Activated T-cell treated with anti-CD3 and anti-CD28 coated beads, Interleukin-2, amount 50 U/mL, for 48 hours (primary cell): ENCODE data around the gene SCO2.
"Not testable (repeated sequence)": the region's sequence is repeated elsewhere in the genome, so short reads cannot be mapped to it uniquely, and the experiment has no call there.

Experiments
- DNase-seq, 2 experiments: peaks; one replicate each; pipeline ENCODE4 v3.0.0-alpha.2; 2020

Gene SCO2

DNA sequence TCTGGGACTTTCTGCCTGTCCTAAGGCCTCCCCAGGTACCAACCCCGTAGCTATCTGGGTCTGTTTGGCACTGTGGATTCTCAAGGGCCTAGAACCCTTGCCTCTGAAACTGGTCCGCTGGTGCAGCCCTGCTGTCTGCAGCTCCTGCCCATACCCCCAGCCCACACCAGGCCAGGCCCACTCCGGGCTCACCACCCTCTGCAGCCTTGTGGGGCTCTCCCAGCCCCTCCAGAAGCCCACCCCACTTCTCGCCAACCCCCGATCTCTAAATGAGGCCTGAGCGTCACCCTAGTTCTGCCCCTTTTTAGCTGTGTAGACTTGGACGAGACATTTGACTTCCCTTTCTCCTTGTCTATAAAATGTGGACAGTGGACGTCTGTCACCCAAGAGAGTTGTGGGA, 25.0 kb upstream of the SCO2 start:
- no peak for DNase-seq

DNA sequence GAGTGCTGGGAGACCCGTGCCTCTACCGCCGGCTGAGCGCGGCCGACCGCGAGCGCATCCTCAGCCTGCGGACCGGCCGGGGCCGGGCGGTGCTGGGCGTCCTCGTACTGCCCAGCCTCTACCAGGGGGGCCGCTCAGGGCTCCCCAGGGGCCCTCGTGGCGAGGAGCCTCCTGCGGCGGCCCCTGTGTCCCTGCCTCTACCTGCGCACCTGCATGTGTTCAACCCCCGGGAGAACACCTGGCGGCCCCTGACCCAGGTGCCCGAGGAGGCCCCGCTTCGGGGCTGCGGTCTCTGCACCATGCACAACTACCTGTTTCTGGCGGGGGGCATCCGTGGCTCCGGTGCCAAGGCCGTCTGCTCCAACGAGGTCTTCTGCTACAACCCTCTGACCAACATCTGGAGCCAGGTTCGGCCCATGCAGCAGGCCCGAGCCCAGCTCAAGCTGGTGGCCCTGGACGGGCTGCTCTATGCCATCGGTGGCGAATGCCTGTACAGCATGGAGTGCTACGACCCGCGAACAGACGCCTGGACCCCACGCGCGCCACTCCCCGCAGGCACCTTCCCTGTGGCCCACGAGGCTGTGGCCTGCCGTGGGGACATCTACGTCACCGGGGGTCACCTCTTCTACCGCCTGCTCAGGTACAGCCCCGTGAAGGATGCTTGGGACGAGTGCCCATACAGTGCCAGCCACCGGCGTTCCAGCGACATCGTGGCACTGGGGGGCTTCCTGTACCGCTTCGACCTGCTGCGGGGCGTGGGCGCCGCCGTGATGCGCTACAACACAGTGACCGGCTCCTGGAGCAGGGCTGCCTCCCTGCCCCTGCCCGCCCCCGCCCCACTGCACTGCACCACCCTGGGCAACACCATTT, 23.8 kb upstream of the SCO2 start:
- DNase-seq, result no peak

DNA sequence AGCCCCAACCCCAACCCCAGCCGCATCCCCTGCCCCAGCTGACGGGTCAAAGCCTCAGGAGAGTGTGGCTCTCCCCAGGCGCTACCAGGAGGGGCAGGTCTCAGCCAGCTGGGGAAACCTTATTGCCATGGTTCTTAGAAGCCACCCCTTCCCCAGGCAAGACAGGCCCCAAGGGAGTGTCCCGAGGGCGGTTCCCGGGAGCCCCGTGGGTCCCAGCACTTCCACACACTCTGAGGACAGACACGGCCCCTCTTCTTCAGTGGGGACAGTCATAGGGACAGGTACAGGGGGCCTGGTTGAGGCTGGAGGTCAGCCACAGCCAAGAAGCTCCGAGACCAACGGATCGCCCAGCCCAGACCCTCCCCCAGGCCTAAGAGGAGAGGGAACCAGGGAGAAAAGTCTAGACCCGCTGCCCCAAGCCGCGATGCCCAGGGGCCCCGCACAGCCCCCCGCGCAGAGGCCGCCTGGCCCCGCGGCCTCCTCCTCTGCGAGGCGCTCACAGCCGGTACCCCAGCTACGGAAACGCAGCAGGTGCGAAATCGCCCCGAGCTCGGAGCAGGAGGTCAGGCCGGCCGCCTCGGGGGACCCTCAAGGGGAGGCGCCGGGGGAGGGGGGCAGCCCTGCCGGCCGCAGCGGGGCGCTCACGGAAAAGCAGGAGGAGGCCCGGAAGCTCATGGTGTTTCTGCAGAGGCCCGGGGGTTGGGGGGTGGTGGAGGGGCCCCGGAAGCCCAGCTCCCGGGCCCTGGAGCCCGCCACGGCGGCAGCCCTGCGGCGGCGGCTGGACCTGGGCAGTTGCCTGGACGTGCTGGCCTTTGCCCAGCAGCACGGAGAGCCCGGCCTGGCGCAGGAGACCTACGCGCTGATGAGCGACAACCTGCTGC, 22.9 kb upstream of the SCO2 start:
- peak; percentile 73 to 75 for DNase-seq

DNA sequence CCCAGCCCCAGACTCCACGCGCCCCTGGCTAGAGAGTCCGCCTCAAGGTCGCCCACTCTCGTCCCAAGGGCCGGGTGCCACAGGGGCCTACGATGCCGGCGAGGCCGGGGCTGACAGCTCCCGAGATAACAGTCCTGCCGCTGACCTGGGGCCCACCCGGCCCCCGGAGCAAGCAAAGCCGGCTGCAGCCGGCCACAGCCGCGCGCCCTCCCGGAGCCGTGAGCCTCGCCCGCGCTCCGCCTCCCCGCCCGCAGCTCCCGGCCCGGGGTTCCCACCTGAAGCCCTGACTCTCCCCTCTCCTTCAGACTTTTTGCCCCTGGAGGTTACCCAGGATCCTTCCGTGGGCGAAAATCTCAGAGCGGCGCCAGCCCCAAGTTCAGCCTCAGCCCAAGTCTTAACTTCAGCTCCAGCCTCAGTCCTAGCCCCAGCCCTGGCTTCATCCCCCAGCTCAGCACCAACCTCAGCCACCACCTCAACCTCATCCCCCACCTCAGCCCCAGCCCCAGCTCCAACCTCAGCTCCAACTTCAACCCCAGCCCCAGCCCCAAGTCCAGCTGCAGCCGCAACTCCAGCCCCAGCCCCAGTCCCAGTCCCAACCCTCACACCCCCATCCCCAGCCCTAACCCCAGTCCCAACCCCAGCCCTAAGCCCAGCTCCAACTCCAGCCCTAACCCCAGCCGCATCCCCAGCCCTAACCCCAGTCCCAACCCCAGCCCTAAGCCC, 22.0 kb upstream of the SCO2 start:
- DNase-seq, result peak in 1 of 2 experiments; percentile 34

DNA sequence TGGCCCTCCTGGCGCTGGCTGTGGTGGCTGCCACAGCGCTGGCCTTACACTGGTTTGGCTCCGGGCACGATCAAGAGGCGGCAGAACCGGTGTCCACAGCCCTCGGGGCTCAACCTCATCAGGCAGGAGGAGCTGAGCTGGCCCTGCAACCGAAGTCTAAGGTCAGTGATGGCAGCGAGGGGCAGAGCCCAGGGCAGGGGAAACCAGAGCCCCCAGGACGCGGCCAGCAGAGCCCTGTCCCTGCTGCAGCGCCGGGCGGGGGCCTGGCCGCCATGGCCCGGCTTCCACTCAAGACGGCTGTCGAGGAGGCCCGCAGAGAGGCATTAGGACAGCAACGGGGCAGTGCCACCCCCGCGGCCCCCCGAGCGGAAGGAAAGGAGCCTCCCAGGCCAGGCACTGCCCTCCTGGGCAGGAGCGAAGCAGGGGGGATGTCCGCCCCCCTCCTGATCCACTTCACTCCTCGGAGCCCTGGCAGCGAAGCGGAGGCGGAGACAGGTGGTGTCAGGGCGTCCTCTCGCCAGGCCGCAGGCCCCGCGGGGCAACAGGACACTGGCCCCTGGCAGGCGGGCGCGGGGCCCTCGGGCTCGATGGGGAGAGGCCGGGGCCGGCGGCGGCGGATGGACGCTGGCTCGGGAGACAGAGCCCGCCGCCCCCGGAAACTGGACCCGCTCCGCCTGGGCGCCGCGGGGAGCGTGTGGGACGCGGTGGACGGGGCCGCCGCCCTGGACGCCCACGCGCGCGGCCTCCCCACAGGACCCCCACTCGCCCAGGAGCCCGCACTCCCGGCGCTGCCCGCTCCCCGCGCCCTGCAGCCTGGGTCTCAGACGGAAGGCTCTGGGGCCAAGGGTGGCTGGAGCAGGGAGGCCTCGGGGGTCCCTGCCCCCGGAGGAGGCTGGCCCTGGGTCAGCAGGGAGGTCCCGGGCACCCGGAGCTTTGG, 21.2 kb upstream of the SCO2 start:
- no peak for DNase-seq

DNA sequence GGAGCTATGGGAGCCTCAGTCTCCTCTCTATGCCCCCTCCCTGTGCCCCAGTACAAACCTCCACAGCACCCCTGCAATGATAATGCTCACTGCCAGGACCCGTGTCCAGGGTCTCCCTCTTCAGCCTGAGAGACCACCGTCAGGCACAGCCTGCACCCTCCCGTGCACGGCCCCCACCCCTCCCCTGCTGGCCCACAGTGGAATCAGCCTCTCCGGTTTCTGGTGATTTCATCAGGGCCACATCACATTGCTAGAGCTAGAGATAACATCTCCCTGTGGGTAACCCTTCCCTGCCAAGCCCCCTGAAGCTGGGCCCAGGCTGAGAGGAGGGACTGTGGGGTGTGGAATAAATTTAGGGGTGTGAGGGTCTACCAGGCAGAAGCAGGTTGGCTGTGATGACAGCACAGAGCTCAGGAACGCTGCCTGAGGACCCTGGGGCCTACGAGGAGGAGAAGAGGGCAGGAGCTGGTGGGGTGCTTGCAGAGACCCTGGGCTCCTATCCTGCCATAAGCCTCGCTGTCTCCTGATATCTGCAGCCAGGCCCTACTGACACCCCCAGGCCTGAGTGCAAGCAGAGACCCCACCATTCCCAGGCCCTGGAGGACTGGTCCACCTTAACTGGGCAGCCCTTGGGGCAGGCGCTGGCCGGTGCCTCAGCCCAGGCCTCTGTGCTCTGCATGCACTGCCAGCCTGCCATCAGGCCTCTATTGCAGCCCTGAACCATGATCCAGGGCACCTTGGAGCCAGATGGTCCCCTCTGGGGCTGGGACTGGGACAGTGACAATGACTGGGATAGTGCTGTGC, 20.3 kb upstream of the SCO2 start, which contains the start of gene KLHDC7B:
Gene KLHDC7B (plus strand): TSS at position 378 of the 804 bp plus-strand sequence. CDS start 345 bp downstream, at position 723.
- peak; percentile 56 to 62 for DNase-seq

DNA sequence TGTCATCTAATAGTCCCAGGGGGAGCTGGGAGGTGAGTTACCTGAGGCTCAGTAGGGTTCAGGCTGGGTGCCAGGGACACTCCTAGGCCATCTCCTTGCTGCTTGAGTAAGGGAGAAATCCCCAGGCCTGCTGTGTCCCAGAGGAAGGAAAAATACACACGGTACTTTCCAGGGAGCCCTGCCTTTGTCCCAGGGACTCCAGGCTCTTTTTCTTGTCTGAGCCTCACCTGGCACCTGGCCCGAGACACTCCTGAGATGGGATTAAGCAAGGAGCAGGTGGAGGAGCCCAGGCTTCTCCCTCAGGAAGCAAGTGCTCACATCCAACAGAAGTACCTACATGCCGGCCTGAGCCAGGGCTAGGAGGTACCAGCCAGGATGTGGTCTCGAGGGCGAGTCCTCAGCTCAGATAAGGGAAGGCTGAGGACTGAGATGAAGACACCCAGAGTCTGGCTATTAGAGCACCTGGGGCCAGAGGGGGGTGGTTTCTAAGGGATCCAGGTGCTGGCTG, 19.4 kb upstream of the SCO2 start:
- DNase-seq, result peak; percentile 49

DNA sequence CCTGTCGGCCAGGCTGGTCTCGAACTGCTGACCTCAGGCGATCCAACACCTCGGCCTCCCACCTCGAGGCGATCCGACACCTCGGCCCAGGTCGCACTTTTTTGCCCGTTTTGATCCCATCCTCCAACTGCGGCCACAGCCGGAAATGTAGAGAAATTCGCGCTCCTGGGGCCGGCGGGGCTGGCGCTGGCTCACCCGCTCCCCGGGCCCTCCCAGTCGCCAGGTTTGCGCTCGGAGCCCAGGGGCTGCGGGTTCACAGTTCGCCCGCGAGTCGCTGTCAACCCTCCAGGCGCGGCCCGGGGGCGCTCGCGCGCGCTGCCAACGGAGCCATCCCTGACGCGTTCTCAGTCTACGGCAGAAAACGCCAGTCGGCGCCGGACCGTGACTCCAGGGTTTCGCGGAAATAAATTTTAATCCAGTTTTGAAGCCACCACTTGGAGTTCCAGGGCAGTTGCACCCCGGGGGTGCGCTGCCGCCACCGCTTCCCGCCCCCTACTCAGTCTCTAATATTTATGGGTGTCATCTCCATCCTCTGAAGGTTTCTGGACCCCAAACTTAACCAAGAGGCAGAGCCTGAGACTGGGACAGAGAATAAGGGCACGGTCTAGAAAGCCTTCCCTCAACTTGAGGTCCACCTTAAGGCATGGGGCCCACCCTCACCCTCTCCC, 18.8 kb upstream of the SCO2 start:
- DNase-seq, result peak; percentile 91 to 92

DNA sequence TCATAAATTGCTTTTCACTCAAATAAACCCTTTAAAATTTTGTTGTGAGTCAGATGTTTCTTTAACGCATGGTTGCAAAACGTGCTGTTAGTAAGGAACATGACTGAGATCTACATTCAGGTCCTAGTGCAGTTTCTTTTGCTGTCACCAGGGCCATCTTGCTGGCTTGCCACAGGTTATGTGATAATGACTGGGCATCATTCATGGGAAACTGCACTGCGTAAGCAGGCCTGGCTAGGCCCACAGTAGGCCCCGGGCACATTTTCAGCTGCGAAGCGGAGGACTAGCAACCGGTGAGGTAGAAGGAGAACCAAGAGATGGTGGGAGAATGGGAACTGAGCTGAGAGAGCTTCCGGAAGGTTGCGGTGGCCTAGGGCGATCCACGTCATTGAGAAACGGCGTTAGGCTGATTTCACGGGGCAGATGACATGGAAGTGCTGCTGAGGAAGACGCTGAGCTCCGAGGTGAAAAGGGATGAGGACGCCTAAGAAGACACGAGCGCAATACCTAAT, 17.1 kb upstream of the SCO2 start:
- DNase-seq, result peak; percentile 51 to 65

DNA sequence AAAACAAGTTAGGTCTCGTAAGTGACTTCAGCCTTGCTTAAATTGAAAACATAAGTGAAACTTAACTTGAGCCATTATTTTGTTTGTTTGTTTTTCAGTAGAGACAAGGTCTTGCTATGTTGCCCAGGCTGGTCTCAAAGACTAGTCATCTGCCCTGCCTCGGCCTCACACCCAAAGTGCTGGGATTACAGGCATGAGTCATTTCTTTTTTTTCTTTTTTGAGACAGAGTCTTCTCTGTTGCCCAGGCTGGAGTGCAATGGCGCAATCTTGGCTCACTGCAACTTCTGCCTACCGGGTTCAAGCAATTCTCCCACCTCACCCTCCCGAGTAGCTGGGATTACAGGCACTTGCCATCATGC, 16.2 kb upstream of the SCO2 start:
- peak; percentile 57 to 63 for DNase-seq

DNA sequence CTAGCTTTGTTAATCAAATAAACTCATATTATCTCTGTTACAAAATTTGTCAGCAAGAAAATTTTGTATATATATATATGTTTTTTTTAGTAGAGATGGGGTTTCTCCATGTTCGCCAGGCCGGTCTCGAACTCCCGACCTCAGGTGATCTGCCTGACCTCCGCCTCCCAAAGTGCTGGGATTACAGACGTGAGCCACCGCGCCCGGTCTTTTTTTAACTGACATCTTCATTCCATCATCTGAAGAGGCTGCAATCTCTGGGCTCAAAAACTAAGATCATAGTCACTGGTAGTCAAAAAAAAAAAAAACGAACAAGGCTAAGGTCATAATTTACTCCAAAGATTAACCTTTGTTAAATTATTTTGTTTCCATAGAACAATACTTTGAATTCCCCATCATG, 15.0 kb upstream of the SCO2 start:
- DNase-seq, result no peak

DNA sequence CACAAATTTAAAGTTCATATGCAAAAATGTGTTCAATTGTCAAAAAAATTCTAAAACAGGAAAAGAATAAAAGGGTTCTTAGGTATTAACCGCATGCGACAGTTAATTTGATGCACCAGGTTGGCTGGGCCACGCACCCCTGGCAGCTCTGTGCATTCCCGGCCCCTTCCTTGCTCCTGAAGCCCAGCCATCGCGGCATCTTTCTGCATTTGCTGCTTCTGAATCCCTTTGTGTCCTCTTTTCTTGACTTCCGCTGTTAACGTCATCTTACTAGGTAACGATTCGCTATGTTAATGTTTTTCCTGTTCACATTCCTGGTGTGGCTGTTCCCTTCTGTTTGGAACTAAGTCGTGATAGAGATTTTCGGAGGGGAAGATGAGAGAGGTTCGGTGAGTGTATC, 12.4 kb upstream of the SCO2 start:
- no peak for DNase-seq

DNA sequence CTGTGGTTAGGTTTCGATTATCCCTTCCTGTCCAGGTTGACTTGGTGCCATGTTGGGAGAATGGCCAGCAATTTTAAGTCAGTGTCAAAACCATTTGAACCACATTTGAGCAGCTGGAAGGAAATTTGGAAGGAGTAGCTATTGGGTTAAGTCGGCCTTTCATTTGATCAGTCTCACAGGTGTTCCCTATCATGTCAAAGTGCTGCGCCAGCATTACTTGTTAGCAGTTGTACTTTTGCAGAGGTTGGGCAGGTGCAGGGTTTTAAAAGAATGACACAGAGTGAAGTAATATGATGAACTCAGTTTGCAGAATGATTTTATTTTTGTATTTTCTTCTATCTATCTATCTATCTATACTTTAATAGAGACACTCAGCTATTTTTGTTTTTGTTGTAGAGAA, 10.8 kb upstream of the SCO2 start:
- DNase-seq, result no peak

DNA sequence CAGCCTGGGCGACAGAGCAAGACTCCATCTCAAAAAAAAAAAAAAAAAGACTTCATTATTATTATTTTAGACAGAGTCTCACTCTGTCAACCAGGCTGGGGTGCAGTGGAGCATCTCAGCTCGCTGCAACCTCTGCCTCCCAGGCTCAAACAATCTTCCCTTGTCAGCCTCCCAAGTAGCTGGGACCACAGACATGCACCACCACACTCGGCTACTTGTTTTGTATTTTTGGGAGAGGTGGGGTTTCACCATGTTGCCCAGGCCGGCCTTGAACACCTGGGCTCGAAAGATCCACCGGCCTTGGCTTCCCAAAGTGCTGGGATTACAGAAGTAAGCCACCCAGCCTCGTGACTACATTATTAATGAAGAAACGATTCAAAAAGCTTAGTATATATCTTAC, 9.7 kb upstream of the SCO2 start:
- DNase-seq, result no peak

DNA sequence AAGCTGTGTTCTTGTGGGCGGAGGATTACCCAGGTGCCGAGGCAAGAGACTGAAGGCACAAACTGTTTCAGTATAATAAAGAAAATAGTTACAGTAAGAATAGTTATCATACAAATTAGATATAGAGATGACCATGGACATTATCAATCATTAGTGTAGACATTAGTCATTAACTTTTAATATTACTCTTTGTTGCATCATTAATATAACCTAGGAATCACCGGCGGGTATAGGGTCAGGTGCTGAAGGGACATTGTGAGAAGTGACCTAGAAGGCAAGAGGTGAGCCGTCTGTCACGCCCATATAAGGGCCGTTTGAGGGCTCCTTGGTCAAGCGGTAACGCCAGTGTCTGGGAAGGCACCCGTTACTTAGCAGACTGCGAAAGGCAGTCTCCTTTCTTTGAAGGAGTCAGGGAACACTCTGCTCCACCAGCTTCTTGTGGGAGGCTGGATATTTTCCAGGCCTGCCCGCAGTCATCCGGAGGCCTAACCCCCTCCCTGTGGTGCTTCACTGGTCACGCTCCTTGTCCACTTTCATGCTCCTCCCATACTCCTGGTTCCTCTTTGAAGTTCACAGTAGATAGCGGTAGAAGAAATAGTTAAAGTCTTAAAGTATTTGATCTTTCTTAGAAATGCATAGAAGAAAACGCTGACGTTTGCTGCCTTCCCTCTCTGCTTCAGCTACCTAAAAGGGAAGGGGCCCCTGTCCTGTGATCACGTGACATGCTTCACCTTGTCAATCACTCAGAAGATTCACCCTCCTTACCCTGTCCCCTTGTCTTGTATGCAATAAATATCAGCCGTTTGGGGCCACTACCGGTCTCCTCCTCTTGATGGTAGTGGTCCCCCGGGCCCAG, 8.7 kb upstream of the SCO2 start:
- not testable (repeated sequence) for DNase-seq

DNA sequence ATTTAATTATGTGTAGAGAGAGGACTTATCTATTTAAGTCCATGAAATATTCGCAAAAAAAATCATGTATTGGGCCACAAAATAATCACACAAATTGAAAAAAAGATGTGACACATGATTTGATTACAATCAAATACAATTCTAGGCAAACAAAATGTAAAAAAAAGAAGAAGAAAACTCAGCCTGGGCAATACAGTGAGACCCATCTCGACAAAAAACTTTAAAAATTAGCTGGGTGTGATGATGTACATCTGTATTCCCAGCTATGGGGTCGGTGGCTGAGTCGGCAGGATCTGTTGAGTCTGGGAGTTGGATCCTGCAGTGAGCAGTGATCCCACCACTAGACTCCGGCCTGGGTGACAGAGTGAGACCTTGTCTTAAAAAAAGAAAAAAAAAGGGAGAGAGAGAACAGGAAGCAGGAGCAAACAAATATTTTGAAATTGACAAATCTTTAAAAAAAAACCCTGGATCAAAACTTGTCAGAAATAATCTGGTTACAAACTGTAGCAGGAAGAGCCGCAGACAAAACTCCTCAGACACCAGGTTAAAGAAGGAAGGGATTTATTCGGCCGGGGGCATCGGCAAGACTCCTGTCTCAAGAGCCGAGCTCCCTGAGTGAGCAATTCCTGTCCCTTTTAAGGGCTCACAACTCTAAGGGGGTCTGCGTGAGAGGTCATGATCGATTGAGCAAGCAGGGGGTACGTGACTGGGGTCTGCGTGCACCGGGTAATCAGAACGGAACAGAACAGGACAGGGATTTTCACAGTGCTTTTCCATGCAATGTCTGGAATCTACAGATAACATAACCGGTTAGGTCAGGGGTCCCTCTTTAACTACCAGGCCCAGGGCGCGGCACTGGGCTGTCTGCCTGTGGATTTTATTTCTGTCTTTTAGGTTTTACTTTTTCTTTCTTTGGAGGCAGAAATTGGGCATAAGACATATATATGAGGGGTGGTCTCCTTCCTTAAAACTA, 7.7 kb upstream of the SCO2 start:
- DNase-seq, result no peak

DNA sequence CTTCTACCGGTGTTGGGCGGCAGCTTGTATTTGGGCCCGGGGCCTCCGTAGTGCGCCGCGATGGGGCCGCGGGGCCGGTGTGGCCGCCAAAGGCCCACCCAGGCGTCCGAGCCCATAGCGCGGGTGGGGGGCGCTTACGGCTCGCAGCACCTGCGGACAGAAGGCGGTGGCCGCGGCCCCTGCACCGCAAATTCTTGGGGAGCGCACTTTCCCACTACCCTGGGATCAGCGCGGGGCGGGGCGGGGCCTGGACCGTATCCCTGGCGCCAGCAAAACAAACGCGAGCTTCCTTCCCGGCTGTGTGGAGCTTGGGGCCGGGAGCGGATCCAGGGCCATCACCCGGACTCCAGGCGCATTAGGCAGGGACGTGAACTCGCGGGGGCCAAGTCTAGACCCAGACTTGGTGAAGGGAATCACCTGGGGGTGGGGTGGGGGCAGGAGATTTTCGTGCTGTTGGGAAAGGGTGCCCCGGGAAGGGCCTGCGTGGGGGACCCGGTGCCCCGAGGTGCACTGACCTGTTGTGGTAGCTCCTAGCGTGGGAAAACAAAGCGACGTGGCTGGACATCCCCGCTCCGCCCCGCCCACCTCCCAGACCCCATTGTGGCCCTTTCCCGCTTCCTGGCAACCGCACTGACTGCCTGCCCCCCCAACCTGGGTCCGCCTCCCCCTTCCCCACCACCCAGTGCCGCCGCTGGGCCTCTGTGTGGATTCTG, 6.7 kb upstream of the SCO2 start:
- no peak for DNase-seq
